ENCODE results near the gene GSE1.

- TF ChIP-seq CTCF (IDR thresholded peaks at IDR 0.05): no peak
- TF ChIP-seq POLR2A (IDR thresholded peaks at IDR 0.05): no peak
These were observed 4.2 kb upstream of the GSE1 start for GRCh38 chr16:85608887-85609286.
